Muscle layer of colon (tissue), 2 donors: ENCODE measurements around the gene DDX42.
"Not testable (repeated sequence)": the region's sequence is repeated elsewhere in the genome, so short reads cannot be mapped to it uniquely, and the experiment has no call there.

Experiments
- H3K27ac ChIP-seq: one replicate; pipeline ENCODE4 v1.7.0; 2013; ENCODE audit warnings: low read depth, mild to moderate bottlenecking, low read length, moderate library complexity
- H3K27me3 ChIP-seq, 2 donors: one replicate each; pipeline ENCODE4 v1.7.0; 2013; ENCODE audit warnings: low read length in 2 of 2, mild to moderate bottlenecking in 2 of 2; ENCODE audit not compliant: insufficient read depth in 2 of 2, control insufficient read depth in 1 of 2
- H3K36me3 ChIP-seq: one replicate; pipeline ENCODE4 v1.7.0; 2013; ENCODE audit warnings: mild to moderate bottlenecking, low read length; ENCODE audit not compliant: insufficient read depth
- H3K4me1 ChIP-seq: one replicate; pipeline ENCODE4 v1.7.0; 2013; ENCODE audit warnings: mild to moderate bottlenecking, low read length; ENCODE audit not compliant: insufficient read depth
- H3K4me3 ChIP-seq, 2 donors: one replicate each; pipeline ENCODE4 v1.7.0; 2013; ENCODE audit warnings: low read length in 2 of 2, low read depth in 1 of 2, mild to moderate bottlenecking in 1 of 2, moderate library complexity in 1 of 2
- H3K9ac ChIP-seq: one replicate; pipeline ENCODE4 v1.7.0; 2013; ENCODE audit warnings: low read length
- H3K9me3 ChIP-seq: one replicate; pipeline ENCODE4 v1.7.0; 2013; ENCODE audit warnings: mild to moderate bottlenecking, low read length
- donor health status: abdominal sarcoma.
- donor health status: Adenocarcinoma of cecum.

DDX42 gene

GRCh38 chr17:63783522-63783921 lies 9.6 kb downstream of the DDX42 start:
- Histone ChIP-seq H3K4me1 (peaks cover 6% of the 10 kb centered on the region), H3K9ac (no peak overlapping the region), H3K27ac (no peak overlapping the region), H3K27me3 (no peaks in the 10 kb centered on the region), H3K4me3 (no peak overlapping the region), H3K9me3 (no peaks in the 10 kb centered on the region), H3K36me3 (peaks cover 17% of the 10 kb centered on the region)

- peaks cover 2% of the 10 kb centered on the region for H3K4me1 ChIP-seq
- peaks cover 33% of the 10 kb centered on the region for H3K36me3 ChIP-seq
Measured at GRCh38 chr17:63785556-63785955, 11.6 kb downstream of the DDX42 start.

GRCh38 chr17:63786117-63786516 lies 12.1 kb downstream of the DDX42 start:
- H3K27me3 ChIP-seq: no peaks in the 10 kb centered on the region
- H3K36me3 ChIP-seq: peaks cover 33% of the 10 kb centered on the region
- H3K4me1 ChIP-seq: no peaks in the 10 kb centered on the region
- no peak overlapping the region for H3K4me3 ChIP-seq
- H3K9me3 ChIP-seq: no peaks in the 10 kb centered on the region
- no peak overlapping the region for H3K9ac ChIP-seq
- no peak overlapping the region for H3K27ac ChIP-seq

More at GRCh38 chr17:63785556-63785955, 11.6 kb downstream of the DDX42 start:
- H3K27me3 ChIP-seq: no peaks in the 10 kb centered on the region
- H3K9ac ChIP-seq: no peak overlapping the region
- no peak overlapping the region for H3K27ac ChIP-seq
- no peak overlapping the region for H3K4me3 ChIP-seq
- no peaks in the 10 kb centered on the region for H3K9me3 ChIP-seq

GRCh38 chr17:63786971-63787711 lies 13.2 kb downstream of the DDX42 start:
- H3K27me3 ChIP-seq: no peaks in the 10 kb centered on the region
- H3K27ac ChIP-seq: no peak overlapping the region
- no peak overlapping the region for H3K4me3 ChIP-seq
- no peaks in the 10 kb centered on the region for H3K9me3 ChIP-seq
- H3K36me3 ChIP-seq: peaks cover 41% of the 10 kb centered on the region
- H3K4me1 ChIP-seq: no peaks in the 10 kb centered on the region
- no peak overlapping the region for H3K9ac ChIP-seq

- H3K9ac ChIP-seq: no peak overlapping the region
- no peaks in the 10 kb centered on the region for H3K9me3 ChIP-seq
- H3K4me1 ChIP-seq: no peaks in the 10 kb centered on the region
- H3K36me3 ChIP-seq: peaks cover 68% of the 10 kb centered on the region
- H3K4me3 ChIP-seq: no peak overlapping the region
- no peak overlapping the region for H3K27ac ChIP-seq
- H3K27me3 ChIP-seq: no peaks in the 10 kb centered on the region
Measured at GRCh38 chr17:63790057-63790456, 16.1 kb downstream of the DDX42 start.

- H3K27me3 ChIP-seq: no peaks in the 10 kb centered on the region
- no peak overlapping the region for H3K4me3 ChIP-seq
- H3K36me3 ChIP-seq: peaks cover 85% of the 10 kb centered on the region
- no peaks in the 10 kb centered on the region for H3K4me1 ChIP-seq
- no peak overlapping the region for H3K27ac ChIP-seq
- no peak overlapping the region for H3K9ac ChIP-seq
- H3K9me3 ChIP-seq: no peaks in the 10 kb centered on the region
Measured at GRCh38 chr17:63792055-63792729, 18.2 kb downstream of the DDX42 start.

GRCh38 chr17:63796375-63796774 lies 22.4 kb downstream of the DDX42 start:
- not testable (repeated sequence) for H3K9me3 ChIP-seq, H3K4me3 ChIP-seq, H3K27me3 ChIP-seq, H3K4me1 ChIP-seq, H3K27ac ChIP-seq, H3K9ac ChIP-seq
- H3K36me3 ChIP-seq: peaks cover 87% of the 10 kb centered on the region

- no peaks in the 10 kb centered on the region for H3K27me3 ChIP-seq
- peaks cover 76% of the 10 kb centered on the region for H3K36me3 ChIP-seq
- no peak overlapping the region for H3K4me3 ChIP-seq
- no peaks in the 10 kb centered on the region for H3K4me1 ChIP-seq
- H3K9ac ChIP-seq: no peak overlapping the region
- no peak overlapping the region for H3K27ac ChIP-seq
- H3K9me3 ChIP-seq: no peaks in the 10 kb centered on the region
Measured at GRCh38 chr17:63798572-63799106, 24.7 kb downstream of the DDX42 start.

GRCh38 chr17:63800783-63801182 lies 26.8 kb downstream of the DDX42 start:
- no peaks in the 10 kb centered on the region for H3K9me3 ChIP-seq
- peaks cover 66% of the 10 kb centered on the region for H3K36me3 ChIP-seq
- no peaks in the 10 kb centered on the region for H3K27me3 ChIP-seq
- H3K9ac ChIP-seq: no peak overlapping the region
- H3K27ac ChIP-seq: no peak overlapping the region
- H3K4me3 ChIP-seq: no peak overlapping the region
- no peaks in the 10 kb centered on the region for H3K4me1 ChIP-seq

- H3K4me3 ChIP-seq: no peak overlapping the region
- no peaks in the 10 kb centered on the region for H3K9me3 ChIP-seq
- no peaks in the 10 kb centered on the region for H3K4me1 ChIP-seq
- H3K27me3 ChIP-seq: no peaks in the 10 kb centered on the region
- peaks cover 67% of the 10 kb centered on the region for H3K36me3 ChIP-seq
- H3K9ac ChIP-seq: no peak overlapping the region
- H3K27ac ChIP-seq: no peak overlapping the region
Measured at GRCh38 chr17:63804328-63804727, 30.4 kb downstream of the DDX42 start.

- Histone ChIP-seq H3K27me3 (no peaks in the 10 kb centered on the region), H3K4me1 (no peaks in the 10 kb centered on the region), H3K4me3 (no peak overlapping the region), H3K9me3 (no peaks in the 10 kb centered on the region), H3K27ac (no peak overlapping the region), H3K9ac (no peak overlapping the region), H3K36me3 (peaks cover 67% of the 10 kb centered on the region)
Measured at GRCh38 chr17:63805591-63805990, 31.6 kb downstream of the DDX42 start.
